Pancreas (tissue), 10 donors: ENCODE measurements around the gene KIR3DL2. TPM values are rescaled to one million over a fixed set of nuclear protein-coding genes. Genes with fewer than 3 reads are reported as not detected.
"Not testable (repeated sequence)": the region's sequence is repeated elsewhere in the genome, so short reads cannot be mapped to it uniquely, and the experiment has no call there.

Experiments used
- ATAC-seq, 4 donors: fragments of 200-7000 bp; cut with Tn5 transposase; one replicate each; pipeline versions ENCODE4 v1.8.0 to v1.9.1; 2020; ENCODE audit warnings: mild to moderate bottlenecking in 4 of 4, moderate library complexity in 4 of 4
- DNase-seq, 6 donors: peaks; one replicate each; pipeline ENCODE4 v3.0.0-alpha.2; 2020
- FAIRE-seq: peaks from 2 replicates; lab custom pipeline; 2012; peaks lifted over from hg19 to GRCh38; lab: Jason Lieb, UNC
- H3K27ac ChIP-seq, 4 donors: fragments of 200-600 bp; sonication (generic); 1 replicate in 3 of 4; 2 replicates in 1 of 4; pipeline versions ENCODE4 v1.5.0 to v1.8.0; 2020
- H3K27me3 ChIP-seq, 4 donors: fragments of 200-600 bp; one replicate each; pipeline ENCODE4 v1.8.0; 2021
- H3K36me3 ChIP-seq, 3 donors: fragments of 200-600 bp; sonication (generic) in 1 of 3; one replicate each; pipeline versions ENCODE4 v1.5.0 to v1.8.0; 2020 to 2021
- H3K4me1 ChIP-seq, 3 donors: fragments of 200-600 bp; one replicate each; pipeline ENCODE4 v1.8.0; 2021
- H3K4me3 ChIP-seq, 4 donors: fragments of 200-600 bp; sonication (generic) in 2 of 4; one replicate each; pipeline versions ENCODE4 v1.5.0 to v1.8.0; 2020 to 2021
- H3K9me3 ChIP-seq, 4 donors: fragments of 200-600 bp; one replicate each; pipeline ENCODE4 v1.8.0; 2021
- WGBS, 2 donors: extraction: QIAGEN DNeasy Blood & Tissue Kit; methylation state at CpG; one replicate each; pipeline ENCODE4 v1.1.7; 2013; 5-methylcytosine and 5-hydroxymethylcytosine counted together
- intact Hi-C, 3 donors: fragments of 100-400 bp; cut with DNase I; formaldehyde crosslinking; loops; one replicate each; pipeline versions ENCODE4 v1.11.1 to v1.14.2; 2022
- polyA plus RNA-seq, 2 donors: library from polyadenylated mRNA; stranded (reverse); fragments of 200-250 nt; gene quantifications; one replicate each; pipeline ENCODE4 v1.2.3, GENCODE V29; 2013
- total RNA-seq, 6 donors: library from RNA; stranded (reverse); fragmentation: NEBNext Ultra II Directional in 4 of 6; extraction: Animal tissue kit (Norgen Biotek cat#: 25700) in 4 of 6; gene quantifications; one replicate each; pipeline versions ENCODE4 v1.2.1 to v1.2.4, GENCODE V29; 2021 to 2023
- TF ChIP-seq, protein P1 (sequence below), 4 donors: fragments of 200-600 bp; sonication (generic) in 3 of 4; IDR thresholded peaks; one replicate each; pipeline versions ENCODE4 v1.5.0 to v1.8.0; 2021; ENCODE audit warnings: antibody characterized with exemption in 4 of 4
- donor health status: healthy with polysubstance abuse.
- donor health status: DM: no; HTN: no; CAD: no; lungs with moderate emphysema.
- donor health status: DM: no; HTN: no; CAD: no.
- donor health status: control.
- donor health status: control.
- donor health status: Bipolar disorder and iron deficiency.
- donor health status: DM: yes; HTN: yes; CAD: no.
- donor health status: DM: no; HTN: no; CAD: no.
- donor health status: DM: no; HTN: no; CAD: no.
- donor health status: DM: yes; HTN: yes; CAD: no.

The KIR3DL2 gene
- total and polyA plus RNA-seq, 8 donors: not detected

DNA sequence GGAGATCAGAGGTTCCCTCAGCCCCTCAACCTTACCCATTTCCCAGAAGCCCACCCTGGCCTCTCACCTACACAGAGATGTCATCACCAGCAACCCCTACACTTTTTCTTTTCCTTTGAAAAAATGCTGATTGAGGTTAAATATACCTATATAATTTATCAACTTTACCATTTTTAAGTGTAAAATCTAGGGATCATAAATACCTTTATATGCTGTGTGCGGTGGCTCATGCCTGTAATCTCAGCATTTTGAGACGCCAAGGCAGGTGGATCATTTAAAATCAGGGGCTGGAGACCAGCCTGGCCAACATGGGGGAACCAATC is 43.8 kb upstream of the KIR3DL2 start:
- H3K9me3 ChIP-seq: no peaks in the 10 kb centered on the region
- H3K27me3 ChIP-seq: no peaks in the 10 kb centered on the region
- no peaks in the 10 kb centered on the region for H3K4me1 ChIP-seq
- no peaks in the 10 kb centered on the region for H3K36me3 ChIP-seq
- TF ChIP-seq, protein P1, sequence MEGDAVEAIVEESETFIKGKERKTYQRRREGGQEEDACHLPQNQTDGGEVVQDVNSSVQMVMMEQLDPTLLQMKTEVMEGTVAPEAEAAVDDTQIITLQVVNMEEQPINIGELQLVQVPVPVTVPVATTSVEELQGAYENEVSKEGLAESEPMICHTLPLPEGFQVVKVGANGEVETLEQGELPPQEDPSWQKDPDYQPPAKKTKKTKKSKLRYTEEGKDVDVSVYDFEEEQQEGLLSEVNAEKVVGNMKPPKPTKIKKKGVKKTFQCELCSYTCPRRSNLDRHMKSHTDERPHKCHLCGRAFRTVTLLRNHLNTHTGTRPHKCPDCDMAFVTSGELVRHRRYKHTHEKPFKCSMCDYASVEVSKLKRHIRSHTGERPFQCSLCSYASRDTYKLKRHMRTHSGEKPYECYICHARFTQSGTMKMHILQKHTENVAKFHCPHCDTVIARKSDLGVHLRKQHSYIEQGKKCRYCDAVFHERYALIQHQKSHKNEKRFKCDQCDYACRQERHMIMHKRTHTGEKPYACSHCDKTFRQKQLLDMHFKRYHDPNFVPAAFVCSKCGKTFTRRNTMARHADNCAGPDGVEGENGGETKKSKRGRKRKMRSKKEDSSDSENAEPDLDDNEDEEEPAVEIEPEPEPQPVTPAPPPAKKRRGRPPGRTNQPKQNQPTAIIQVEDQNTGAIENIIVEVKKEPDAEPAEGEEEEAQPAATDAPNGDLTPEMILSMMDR (IDR thresholded peaks at IDR 0.05): no peak
- FAIRE-seq (no peak), DNase-seq (no peak), ATAC-seq (no peak)
- no peak overlapping the region for H3K27ac ChIP-seq
- intact Hi-C loops: no loop called here
- 52 to 68% methylated on average over 2 of the region's 2 CpGs for WGBS, 2 donors
- H3K4me3 ChIP-seq: no peak overlapping the region

DNA sequence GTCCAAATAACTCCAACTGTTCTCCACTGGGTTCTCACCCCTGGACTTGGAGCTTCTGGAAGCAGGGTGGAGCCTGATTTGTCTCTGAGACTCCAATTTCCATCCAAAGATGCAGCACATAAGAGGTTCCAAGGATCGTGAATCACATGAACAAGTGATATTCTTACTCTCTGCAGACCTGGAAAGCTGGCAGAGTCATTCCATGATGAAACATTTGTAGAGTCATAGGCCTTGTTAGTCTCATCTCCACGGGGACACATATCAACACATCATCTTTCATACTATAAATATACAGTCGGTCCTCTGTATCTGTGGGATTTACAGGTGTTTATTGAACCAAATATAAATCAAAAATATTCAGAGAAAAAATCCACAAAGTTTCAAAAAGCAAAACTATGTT is 35.7 kb upstream of the KIR3DL2 start:
- H3K4me1 ChIP-seq, H3K27me3 ChIP-seq, intact Hi-C loops, H3K9me3 ChIP-seq, H3K4me3 ChIP-seq, FAIRE-seq, H3K36me3 ChIP-seq, ATAC-seq, H3K27ac ChIP-seq, DNase-seq: not testable (repeated sequence)
- whole genome bisulfite sequencing, 2 donors: 45 to 52% methylated on average over 3 of the region's 3 CpGs

DNA sequence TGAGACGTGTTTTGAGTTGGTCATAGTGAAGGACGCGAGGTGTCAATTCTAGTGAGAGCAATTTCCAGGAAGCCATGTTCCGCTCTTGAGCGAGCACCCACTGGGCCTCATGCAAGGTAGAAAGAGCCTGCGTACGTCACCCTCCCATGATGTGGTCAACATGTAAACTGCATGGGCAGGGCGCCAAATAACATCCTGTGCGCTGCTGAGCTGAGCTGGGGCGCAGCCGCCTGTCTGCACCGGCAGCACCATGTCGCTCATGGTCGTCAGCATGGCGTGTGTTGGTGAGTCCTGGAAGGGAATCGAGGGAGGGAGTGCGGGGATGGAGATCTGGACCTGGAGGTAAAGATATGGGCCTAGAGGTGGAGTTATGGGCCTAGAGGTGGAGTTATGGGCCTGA is 34.0 kb upstream of the KIR3DL2 start, which contains the start of gene KIR3DL1:
Gene KIR3DL1 (plus strand): TSS at position 218 of the 400 bp plus-strand sequence.
- H3K4me1 ChIP-seq, FAIRE-seq, H3K4me3 ChIP-seq, ATAC-seq, DNase-seq, H3K27me3 ChIP-seq, H3K9me3 ChIP-seq, H3K36me3 ChIP-seq, H3K27ac ChIP-seq, intact Hi-C loops: not testable (repeated sequence)
- 79 to 92% methylated on average over 15 to 17 of the region's 17 CpGs for WGBS, 2 donors

DNA sequence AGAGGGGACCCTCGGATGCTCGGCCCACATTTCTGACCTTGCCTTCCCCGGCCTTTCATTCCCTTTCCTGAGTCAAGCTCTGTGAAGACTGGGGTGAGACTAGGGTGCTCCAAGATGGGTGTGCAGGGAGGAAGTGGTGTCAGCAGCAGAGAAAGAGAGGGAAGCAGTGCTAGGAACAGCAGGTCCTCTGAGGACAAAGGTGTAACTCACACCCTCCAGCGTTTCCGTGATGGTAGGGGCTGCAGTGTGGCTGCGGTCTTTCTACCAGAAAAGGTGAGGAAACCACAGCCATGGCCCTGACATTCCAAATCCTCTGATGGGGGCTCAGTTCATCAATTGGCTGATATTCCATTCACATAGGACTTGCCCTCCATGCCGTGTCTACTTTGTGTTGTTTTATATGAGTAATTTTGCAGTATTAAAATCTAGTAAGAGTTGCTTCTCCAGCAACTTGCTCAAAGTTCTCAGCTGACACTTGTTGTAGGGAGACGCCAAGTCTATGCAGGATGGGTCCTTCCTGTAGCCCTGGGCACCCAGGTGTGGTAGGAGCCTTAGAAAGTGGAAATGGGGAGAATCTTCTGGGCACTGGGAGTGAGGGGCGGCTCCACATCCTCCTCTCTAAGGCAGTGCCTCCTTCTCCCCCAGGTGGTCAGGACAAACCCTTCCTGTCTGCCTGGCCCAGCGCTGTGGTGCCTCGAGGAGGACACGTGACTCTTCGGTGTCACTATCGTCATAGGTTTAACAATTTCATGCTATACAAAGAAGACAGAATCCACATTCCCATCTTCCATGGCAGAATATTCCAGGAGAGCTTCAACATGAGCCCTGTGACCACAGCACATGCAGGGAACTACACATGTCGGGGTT is 32.3 kb upstream of the KIR3DL2 start:
- no peaks in the 10 kb centered on the region for H3K4me1 ChIP-seq
- no peak for FAIRE-seq
- TF ChIP-seq, protein P1 (IDR thresholded peaks at IDR 0.05): no peak
- no peaks in the 10 kb centered on the region for H3K27me3 ChIP-seq
- no peaks in the 10 kb centered on the region for H3K36me3 ChIP-seq
- H3K4me3 ChIP-seq: no peak overlapping the region
- DNase-seq: no peak
- intact Hi-C loops: no loop called here
- H3K9me3 ChIP-seq: no peaks in the 10 kb centered on the region
- 57 to 68% methylated on average over 15 of the region's 15 CpGs for WGBS, 2 donors
- ATAC-seq: no peak
- H3K27ac ChIP-seq: no peak overlapping the region

DNA sequence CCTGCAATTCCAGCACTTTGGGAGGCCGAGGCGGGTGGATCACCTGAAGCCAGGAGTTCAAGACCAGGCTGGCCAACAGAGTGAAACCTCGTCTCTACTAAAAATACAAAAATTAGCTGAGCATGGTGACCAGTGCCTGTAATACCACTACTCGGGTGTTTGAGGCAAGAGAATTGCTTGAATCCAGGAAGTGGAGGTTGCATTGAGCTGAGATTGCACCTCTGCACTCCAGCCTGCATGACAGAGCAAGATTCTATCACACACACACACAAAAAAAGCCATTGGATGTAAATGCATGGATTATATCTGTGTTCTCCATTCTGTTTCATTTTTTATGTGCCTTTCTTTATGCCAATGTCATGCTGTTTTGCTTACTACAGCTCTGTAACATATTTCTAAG is 25.8 kb upstream of the KIR3DL2 start:
- H3K27ac ChIP-seq, H3K27me3 ChIP-seq, ATAC-seq, H3K36me3 ChIP-seq, FAIRE-seq, DNase-seq, H3K9me3 ChIP-seq, intact Hi-C loops, H3K4me1 ChIP-seq, H3K4me3 ChIP-seq: not testable (repeated sequence)
- 27 to 47% methylated on average over 4 of the region's 4 CpGs for WGBS, 2 donors

DNA sequence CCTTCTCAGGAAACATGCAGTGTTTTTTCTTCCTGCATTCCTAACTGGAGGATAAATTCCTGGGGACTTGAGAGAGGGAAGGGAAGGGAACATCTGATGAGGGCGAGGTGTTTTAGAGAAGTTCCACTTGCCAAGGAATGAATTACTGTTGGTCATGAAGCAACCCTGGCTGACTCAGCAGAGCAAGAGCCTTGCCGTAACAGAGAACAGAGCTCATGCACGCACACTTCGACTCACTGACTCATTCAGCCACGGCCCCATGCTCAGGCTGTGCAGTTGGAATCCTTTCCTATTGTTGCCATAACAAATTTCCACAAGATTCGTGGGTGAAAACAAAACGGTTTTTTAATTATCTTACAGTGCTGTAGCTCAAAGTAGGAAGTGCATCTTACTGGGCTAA is 24.9 kb upstream of the KIR3DL2 start:
- H3K9me3 ChIP-seq, DNase-seq, FAIRE-seq, H3K36me3 ChIP-seq, H3K27ac ChIP-seq, intact Hi-C loops, H3K4me1 ChIP-seq, H3K4me3 ChIP-seq, H3K27me3 ChIP-seq, ATAC-seq: not testable (repeated sequence)
- 41 to 56% methylated on average over 7 of the region's 7 CpGs for WGBS, 2 donors

DNA sequence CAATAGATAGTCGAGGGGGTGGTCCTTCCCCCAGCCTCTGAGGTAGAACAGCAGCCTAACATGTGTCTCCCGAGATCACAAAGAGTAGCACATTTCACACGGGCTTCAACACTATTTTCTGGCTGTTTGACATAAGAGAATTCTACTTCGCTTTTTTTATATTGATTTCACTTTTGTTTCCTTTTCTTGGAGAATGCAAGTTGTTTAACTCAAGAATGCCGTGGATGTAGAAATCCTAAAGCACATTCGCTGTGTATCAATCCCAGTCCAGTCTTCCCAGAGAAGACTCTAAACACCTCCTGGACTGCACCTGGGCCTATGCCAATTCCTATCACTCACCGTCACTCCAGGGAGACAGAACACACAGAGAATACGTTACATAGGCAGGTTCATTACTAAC is 22.2 kb upstream of the KIR3DL2 start:
- H3K4me3 ChIP-seq, H3K9me3 ChIP-seq, FAIRE-seq, ATAC-seq, intact Hi-C loops, DNase-seq, H3K27me3 ChIP-seq, H3K27ac ChIP-seq, H3K36me3 ChIP-seq, H3K4me1 ChIP-seq: not testable (repeated sequence)
- WGBS, 2 donors: 51 to 63% methylated on average over 6 to 7 of the region's 8 CpGs

DNA sequence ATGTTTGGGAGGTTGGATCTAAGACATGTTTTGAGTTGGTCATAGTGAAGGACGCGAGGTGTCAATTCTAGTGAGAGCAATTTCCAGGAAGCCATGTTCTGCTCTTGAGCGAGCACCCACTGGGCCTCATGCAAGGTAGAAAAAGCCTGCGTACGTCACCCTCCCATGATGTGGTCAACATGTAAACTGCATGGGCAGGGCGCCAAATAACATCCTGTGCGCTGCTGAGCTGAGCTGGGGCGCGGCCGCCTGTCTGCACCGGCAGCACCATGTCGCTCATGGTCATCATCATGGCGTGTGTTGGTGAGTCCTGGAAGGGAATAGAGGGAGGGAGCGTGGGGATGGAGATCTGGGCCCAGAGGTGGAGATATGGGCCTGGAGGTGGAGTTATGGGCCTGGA is 17.7 kb upstream of the KIR3DL2 start, which contains the start of gene KIR2DS4:
Gene KIR2DS4 (plus strand): TSS at position 181 of the 400 bp plus-strand sequence.
- DNase-seq: not testable (repeated sequence)
- WGBS, 2 donors: 82 to 93% methylated on average over 14 of the region's 14 CpGs

DNA sequence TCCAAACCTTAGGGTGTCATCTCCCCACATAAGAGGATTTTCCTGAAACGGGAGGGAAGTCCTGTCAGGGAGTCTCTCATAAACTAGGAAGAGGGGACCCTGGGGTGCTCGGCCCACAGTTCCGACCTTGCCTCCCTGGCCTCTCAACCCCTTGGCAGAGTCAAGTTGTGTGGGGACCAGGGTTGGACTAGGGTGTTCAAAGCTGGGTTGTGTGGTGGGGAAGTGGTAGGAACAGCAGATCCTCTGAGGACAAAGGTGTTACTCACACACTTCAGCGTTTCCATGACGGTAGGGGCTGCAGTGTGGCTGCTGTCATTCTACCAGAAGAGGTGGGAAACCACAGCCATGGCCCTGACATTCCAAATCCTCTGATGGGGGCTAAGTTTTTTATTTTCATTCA is 15.1 kb upstream of the KIR3DL2 start:
- 68 to 70% methylated on average over 5 of the region's 5 CpGs for WGBS, 2 donors
- H3K9me3 ChIP-seq, H3K27ac ChIP-seq, H3K36me3 ChIP-seq, ATAC-seq, H3K27me3 ChIP-seq, intact Hi-C loops, H3K4me3 ChIP-seq, FAIRE-seq, H3K4me1 ChIP-seq, DNase-seq: not testable (repeated sequence)

More for the DNA sequence above, 17.7 kb upstream of the KIR3DL2 start, which contains the start of gene KIR2DS4:
- ATAC-seq, H3K27ac ChIP-seq, H3K9me3 ChIP-seq, H3K4me1 ChIP-seq, H3K27me3 ChIP-seq, intact Hi-C loops, FAIRE-seq, H3K36me3 ChIP-seq, H3K4me3 ChIP-seq: not testable (repeated sequence)

DNA sequence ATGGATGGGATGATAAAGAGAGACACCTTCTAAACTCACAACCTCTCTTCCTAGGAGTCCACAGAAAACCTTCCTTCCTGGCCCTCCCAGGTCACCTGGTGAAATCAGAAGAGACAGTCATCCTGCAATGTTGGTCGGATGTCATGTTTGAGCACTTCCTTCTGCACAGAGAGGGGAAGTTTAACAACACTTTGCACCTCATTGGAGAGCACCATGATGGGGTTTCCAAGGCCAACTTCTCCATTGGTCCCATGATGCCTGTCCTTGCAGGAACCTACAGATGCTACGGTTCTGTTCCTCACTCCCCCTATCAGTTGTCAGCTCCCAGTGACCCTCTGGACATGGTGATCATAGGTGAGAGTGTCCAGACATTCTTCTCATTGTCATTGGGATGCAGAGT is 12.7 kb upstream of the KIR3DL2 start:
- FAIRE-seq, DNase-seq, H3K27me3 ChIP-seq, H3K4me1 ChIP-seq, H3K4me3 ChIP-seq, H3K27ac ChIP-seq, intact Hi-C loops, ATAC-seq, H3K36me3 ChIP-seq, H3K9me3 ChIP-seq: not testable (repeated sequence)
- 32 to 40% methylated on average over 2 of the region's 2 CpGs for WGBS, 2 donors
